Measurements from ENCODE around the gene C11orf58. TPM values are rescaled to one million over a fixed set of nuclear protein-coding genes. Genes with fewer than 3 reads are reported as not detected.

C11orf58 gene
- total and polyA plus RNA-seq, 2 experiments from 2014 or later: 164 to 280 TPM

DNA sequence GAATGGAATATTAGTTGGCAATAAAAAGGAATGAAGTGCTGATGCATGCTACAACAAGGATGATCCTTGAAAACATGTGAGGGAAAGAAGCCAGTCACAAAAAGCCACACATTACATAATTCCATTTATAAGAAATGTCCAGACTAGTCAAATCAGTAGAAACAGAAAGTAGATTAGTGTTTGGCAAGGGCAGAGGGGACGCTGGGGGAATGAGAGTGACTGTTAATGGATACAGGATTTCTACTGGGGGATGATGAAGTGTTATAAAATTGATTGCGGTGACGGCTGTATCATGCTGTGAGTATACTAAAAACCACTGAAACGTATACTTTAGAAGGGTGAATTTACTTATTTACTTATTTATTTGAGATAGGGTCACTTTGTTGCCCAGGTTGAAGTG is 57.9 kb downstream of the C11orf58 start (continued):
- TF ChIP-seq, protein P1, sequence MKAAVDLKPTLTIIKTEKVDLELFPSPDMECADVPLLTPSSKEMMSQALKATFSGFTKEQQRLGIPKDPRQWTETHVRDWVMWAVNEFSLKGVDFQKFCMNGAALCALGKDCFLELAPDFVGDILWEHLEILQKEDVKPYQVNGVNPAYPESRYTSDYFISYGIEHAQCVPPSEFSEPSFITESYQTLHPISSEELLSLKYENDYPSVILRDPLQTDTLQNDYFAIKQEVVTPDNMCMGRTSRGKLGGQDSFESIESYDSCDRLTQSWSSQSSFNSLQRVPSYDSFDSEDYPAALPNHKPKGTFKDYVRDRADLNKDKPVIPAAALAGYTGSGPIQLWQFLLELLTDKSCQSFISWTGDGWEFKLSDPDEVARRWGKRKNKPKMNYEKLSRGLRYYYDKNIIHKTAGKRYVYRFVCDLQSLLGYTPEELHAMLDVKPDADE (IDR thresholded peaks at IDR 0.05): no peak
- TF ChIP-seq EZH2phosphoT487 (IDR thresholded peaks at IDR 0.05; ENCODE audit: unreplicated experiment): no peak
- TF ChIP-seq, protein P2, sequence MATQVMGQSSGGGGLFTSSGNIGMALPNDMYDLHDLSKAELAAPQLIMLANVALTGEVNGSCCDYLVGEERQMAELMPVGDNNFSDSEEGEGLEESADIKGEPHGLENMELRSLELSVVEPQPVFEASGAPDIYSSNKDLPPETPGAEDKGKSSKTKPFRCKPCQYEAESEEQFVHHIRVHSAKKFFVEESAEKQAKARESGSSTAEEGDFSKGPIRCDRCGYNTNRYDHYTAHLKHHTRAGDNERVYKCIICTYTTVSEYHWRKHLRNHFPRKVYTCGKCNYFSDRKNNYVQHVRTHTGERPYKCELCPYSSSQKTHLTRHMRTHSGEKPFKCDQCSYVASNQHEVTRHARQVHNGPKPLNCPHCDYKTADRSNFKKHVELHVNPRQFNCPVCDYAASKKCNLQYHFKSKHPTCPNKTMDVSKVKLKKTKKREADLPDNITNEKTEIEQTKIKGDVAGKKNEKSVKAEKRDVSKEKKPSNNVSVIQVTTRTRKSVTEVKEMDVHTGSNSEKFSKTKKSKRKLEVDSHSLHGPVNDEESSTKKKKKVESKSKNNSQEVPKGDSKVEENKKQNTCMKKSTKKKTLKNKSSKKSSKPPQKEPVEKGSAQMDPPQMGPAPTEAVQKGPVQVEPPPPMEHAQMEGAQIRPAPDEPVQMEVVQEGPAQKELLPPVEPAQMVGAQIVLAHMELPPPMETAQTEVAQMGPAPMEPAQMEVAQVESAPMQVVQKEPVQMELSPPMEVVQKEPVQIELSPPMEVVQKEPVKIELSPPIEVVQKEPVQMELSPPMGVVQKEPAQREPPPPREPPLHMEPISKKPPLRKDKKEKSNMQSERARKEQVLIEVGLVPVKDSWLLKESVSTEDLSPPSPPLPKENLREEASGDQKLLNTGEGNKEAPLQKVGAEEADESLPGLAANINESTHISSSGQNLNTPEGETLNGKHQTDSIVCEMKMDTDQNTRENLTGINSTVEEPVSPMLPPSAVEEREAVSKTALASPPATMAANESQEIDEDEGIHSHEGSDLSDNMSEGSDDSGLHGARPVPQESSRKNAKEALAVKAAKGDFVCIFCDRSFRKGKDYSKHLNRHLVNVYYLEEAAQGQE (IDR thresholded peaks at IDR 0.05; ENCODE audit: unreplicated experiment): no peak
- no peak for TF ChIP-seq ZNF114 (CRISPR knock-in tag; IDR thresholded peaks at IDR 0.05)
- no peak for TF ChIP-seq JUNB (IDR thresholded peaks at IDR 0.05; ENCODE audit: unreplicated experiment)
- TF ChIP-seq, protein P3, sequence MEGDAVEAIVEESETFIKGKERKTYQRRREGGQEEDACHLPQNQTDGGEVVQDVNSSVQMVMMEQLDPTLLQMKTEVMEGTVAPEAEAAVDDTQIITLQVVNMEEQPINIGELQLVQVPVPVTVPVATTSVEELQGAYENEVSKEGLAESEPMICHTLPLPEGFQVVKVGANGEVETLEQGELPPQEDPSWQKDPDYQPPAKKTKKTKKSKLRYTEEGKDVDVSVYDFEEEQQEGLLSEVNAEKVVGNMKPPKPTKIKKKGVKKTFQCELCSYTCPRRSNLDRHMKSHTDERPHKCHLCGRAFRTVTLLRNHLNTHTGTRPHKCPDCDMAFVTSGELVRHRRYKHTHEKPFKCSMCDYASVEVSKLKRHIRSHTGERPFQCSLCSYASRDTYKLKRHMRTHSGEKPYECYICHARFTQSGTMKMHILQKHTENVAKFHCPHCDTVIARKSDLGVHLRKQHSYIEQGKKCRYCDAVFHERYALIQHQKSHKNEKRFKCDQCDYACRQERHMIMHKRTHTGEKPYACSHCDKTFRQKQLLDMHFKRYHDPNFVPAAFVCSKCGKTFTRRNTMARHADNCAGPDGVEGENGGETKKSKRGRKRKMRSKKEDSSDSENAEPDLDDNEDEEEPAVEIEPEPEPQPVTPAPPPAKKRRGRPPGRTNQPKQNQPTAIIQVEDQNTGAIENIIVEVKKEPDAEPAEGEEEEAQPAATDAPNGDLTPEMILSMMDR (conservative IDR thresholded peaks at IDR 0.05; ENCODE audit: low read depth in 2 of 2): no peak
- TF ChIP-seq EZH2 (IDR thresholded peaks at IDR 0.05; ENCODE audit: low read depth, unreplicated experiment): no peak
- no peak for TF ChIP-seq NANOG (IDR thresholded peaks at IDR 0.05; ENCODE audit: borderline replicate concordance)

DNA sequence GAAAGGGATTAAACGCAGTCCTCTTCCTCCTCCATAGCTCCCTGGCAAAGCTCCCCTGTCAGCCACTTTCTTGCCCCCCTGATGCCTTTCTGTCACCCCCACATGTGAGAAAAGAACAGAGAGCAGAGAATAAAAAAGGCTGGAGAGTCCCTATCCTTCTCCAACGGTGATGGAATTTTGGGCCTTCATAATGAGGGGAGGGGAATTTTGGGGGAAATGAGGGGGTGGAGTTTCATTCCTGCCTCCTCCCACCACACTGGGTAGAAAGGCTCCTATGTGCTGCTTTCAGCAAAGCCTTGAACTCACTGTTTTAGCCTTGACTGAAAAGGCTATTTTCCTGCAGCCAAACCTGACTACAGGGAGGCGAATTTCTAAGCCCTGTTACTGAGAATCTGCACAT is 59.3 kb downstream of the C11orf58 start:
- Histone ChIP-seq H3K4me3 (no peak overlapping the region), H3F3A (replicated peaks; ENCODE audit: low read depth) (no peaks in the 10 kb centered on the region), H2AFZ (no peak overlapping the region), H3K4me1 (ENCODE audit: insufficient read depth) (no peaks in the 10 kb centered on the region), H4K20me1 (replicated peaks; ENCODE audit: insufficient read depth) (no peaks in the 10 kb centered on the region), H3K9me2 (ENCODE audit: insufficient read depth) (no peaks in the 10 kb centered on the region; the same call in 1 of the 2 replicates), H3K27me3 (ENCODE audit: insufficient read depth) (no peaks in the 10 kb centered on the region), H3K79me2 (replicated peaks; ENCODE audit: insufficient read depth) (no peaks in the 10 kb centered on the region), H3K27ac (ENCODE audit: low read depth) (no peak overlapping the region), H3K36me3 (ENCODE audit: insufficient read depth) (no peaks in the 10 kb centered on the region), H3K4me2 (no peak overlapping the region)
- H3K36me3 Mint-ChIP-seq (ENCODE audit: low read depth): peaks cover 6% of the 10 kb centered on the region; the same call in 1 of the 3 replicates
- DNase-seq (ENCODE audit: low spot score) (no peak), ATAC-seq (no peak)
- H3K4me3 Mint-ChIP-seq: no peak overlapping the region
- no peaks in the 10 kb centered on the region for H3K4me1 Mint-ChIP-seq
- H3K27me3 Mint-ChIP-seq (ENCODE audit: insufficient read depth, low read depth, poor library complexity): peaks cover 12% of the 10 kb centered on the region
- no peaks in the 10 kb centered on the region for H3K9me3 Mint-ChIP-seq
- no peak overlapping the region for H3K27ac Mint-ChIP-seq
- TF ChIP-seq, protein P2 (IDR thresholded peaks at IDR 0.05; ENCODE audit: unreplicated experiment): no peak
- no peak for TF ChIP-seq CREB1 (CRISPR knock-in tag; IDR thresholded peaks at IDR 0.05; ENCODE audit: low read depth)

Measured in GM23338 (cell line).